ENCODE measurements around the gene PLET1. TPM values are rescaled to one million over a fixed set of nuclear protein-coding genes. Genes with fewer than 3 reads are reported as not detected.
A peak's percentile ranks its signal among the peaks of the same experiment; 100 is the strongest.

Gene PLET1
- total and polyA plus RNA-seq, 12 donors = not detected

DNA sequence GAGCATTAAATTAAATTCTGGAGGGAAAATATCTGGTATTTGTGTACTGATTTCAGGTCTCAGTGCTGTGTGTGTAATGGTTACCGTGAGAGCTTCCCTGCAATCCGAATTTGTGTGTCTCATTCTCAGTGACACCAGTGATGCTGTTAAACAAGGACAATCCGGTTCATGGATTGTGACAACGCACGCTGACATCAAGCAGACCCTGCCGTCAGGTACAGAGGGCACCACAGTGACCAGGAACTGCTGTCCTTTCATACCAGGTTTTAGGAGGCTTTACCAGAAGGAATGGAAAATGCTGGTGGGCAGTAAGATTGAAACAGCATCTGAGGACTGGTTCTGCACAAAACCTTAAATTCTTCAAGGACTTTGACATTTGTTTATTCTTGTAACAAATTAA is 30.5 kb upstream of the PLET1 start:
- intact Hi-C loops (cut with DNase I) = loop anchor here in 6 of 10 donors (2.0 to 10.0 kb wide), 9 partner anchors 162 to 996 kb away; no protein-coding TSS in a partner anchor
- Histone ChIP-seq H3K27ac (peak overlapping the region; percentile 7 to 88 (median 78)), H3K36me3 (peaks cover 0 to 7% (median 0%) of the 10 kb centered on the region in 9 donors), H3K4me1 (peaks cover 0 to 48% (median 19%) of the 10 kb centered on the region in 9 donors), H3K4me3 (peak overlapping the region in 9 of 10 donors; percentile 6 to 73 (median 62)), H3K27me3 (no peaks in the 10 kb centered on the region), H3K9me3 (no peaks in the 10 kb centered on the region)
- DNase-seq (no peak), ATAC-seq (peak in 4 of 8 donors; percentile 14 to 30 (median 27))
- TF ChIP-seq, protein P1, sequence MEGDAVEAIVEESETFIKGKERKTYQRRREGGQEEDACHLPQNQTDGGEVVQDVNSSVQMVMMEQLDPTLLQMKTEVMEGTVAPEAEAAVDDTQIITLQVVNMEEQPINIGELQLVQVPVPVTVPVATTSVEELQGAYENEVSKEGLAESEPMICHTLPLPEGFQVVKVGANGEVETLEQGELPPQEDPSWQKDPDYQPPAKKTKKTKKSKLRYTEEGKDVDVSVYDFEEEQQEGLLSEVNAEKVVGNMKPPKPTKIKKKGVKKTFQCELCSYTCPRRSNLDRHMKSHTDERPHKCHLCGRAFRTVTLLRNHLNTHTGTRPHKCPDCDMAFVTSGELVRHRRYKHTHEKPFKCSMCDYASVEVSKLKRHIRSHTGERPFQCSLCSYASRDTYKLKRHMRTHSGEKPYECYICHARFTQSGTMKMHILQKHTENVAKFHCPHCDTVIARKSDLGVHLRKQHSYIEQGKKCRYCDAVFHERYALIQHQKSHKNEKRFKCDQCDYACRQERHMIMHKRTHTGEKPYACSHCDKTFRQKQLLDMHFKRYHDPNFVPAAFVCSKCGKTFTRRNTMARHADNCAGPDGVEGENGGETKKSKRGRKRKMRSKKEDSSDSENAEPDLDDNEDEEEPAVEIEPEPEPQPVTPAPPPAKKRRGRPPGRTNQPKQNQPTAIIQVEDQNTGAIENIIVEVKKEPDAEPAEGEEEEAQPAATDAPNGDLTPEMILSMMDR (IDR thresholded peaks at IDR 0.05) = no peak
- WGBS, 2 donors = 74 to 87% methylated on average over 6 of the region's 6 CpGs

DNA sequence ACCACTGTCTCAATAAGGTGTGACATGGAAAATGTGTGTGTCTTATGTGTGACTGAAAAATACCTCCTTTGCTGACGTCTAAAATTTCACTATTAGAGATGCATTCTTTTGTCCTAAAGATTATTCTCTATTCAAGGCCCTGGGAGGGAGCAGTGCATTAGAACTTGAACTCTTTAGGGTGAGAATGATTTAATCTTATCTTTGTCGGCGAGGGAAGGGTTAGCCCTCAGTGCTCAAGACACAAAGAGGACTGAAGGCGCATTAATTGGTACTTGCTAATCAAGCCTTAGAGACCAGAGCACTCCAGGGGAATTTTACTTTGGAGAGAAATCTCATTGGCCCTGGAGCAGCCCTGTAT is 29.8 kb upstream of the PLET1 start:
- peak overlapping the region; percentile 36 to 73 (median 62) for H3K4me3 ChIP-seq
- H3K27ac ChIP-seq = peak overlapping the region in 9 of 10 donors; percentile 42 to 88 (median 78)
- TF ChIP-seq, protein P1 (IDR thresholded peaks at IDR 0.05) = no peak
- intact Hi-C loops (cut with DNase I) = loop anchor here in 6 of 10 donors (1.0 to 10.0 kb wide), 10 partner anchors 162 to 997 kb away; no protein-coding TSS in a partner anchor
- no peaks in the 10 kb centered on the region for H3K27me3 ChIP-seq
- ATAC-seq = peak in 2 of 8 donors; percentile 10 to 13
- peaks cover 0 to 50% (median 19%) of the 10 kb centered on the region in 9 donors for H3K4me1 ChIP-seq
- H3K9me3 ChIP-seq = no peaks in the 10 kb centered on the region
- no peak for DNase-seq
- peaks cover 0 to under 1% (median 0%) of the 10 kb centered on the region in 9 donors for H3K36me3 ChIP-seq
- WGBS, 2 donors = 13 to 21% methylated on average over 4 of the region's 4 CpGs

DNA sequence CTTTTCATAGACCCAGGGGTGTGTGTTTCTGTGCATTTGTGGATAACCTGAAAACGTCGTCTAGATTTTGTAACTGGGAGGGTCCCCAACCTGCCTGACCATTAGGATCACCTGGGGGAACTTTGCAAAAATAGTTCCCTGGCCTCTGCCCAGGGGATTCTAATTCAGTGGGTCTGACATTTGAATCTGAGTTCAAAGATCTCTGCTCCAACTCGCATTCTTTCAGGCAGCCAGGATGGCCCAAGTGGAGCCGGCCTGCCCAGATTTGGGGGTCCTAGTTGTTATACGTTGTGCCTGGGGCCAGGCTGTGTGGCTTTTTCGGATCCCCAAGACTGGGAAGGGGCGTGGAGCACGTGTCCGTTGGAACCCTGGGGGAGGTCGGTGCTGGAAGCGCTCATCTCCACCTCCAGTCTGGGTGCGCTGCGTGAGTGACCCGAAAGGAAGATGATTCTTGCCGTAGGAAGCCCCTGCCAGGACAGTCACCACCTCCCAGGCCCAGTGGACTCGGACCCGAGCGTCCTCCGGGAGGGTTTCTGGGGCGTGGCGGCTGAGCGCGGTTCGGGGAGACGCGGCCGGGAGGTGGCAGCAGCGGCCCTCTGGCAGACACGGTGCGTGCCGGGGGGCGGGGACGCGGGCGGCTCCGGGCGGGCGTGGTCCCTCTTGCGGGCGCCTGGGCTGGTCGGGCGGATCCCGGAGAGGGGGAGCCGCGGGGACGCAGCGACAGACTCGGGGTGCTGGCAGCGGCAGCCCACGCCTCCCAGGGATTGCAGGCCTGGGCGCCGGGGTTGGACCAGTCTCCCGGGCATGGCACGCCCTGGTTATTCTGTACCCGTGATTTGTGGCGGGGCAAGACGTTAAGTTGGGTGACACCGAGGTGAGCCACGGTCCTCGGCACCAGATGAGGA is 29.2 kb upstream of the PLET1 start:
- WGBS, 2 donors = 3% methylated on average over 58 to 60 of the region's 60 CpGs
- DNase-seq (peak; percentile 78 to 88), ATAC-seq (peak; percentile 84 to 96 (median 91))
- Histone ChIP-seq H3K4me3 (peak overlapping the region; percentile 36 to 73 (median 62)), H3K27me3 (no peaks in the 10 kb centered on the region), H3K36me3 (no peaks in the 10 kb centered on the region), H3K27ac (peak overlapping the region in 9 of 10 donors; percentile 42 to 88 (median 78)), H3K9me3 (no peaks in the 10 kb centered on the region), H3K4me1 (peaks cover 0 to 44% (median 19%) of the 10 kb centered on the region in 9 donors)
- intact Hi-C loops (cut with DNase I) = loop anchor here (1.0 to 10.0 kb wide), 13 partner anchors 163 to 1005 kb away; no protein-coding TSS in a partner anchor
- TF ChIP-seq, protein P1 (IDR thresholded peaks at IDR 0.05) = peak; percentile 66 to 95 (median 90)

DNA sequence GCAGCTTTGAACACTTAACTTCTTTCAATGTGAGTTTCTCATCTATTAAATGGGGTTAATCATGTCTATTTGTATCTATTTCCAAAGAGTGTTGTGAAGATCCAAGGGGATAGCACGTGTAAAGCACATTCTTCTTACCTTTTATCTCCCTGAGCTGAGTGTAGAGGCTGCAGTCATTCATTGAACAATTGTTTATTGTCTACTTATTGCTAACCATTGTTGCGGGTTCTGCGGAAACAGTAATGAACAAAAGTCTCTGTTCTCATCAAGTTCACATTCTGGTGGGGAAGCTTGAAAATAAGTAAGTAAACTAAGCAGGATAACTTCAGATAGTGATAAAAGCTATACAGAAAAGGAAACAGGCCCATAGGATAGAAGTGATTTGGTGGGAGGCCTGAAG is 27.4 kb upstream of the PLET1 start:
- 90 to 91% methylated on average over 3 of the region's 3 CpGs for WGBS, 2 donors
- no peaks in the 10 kb centered on the region for H3K27me3 ChIP-seq
- intact Hi-C loops (cut with DNase I) = loop anchor here in 7 of 10 donors (2.0 to 10.0 kb wide), 6 partner anchors 267 to 1007 kb away; no protein-coding TSS in a partner anchor
- ATAC-seq (no peak), DNase-seq (no peak)
- no peak overlapping the region for H3K27ac ChIP-seq
- H3K9me3 ChIP-seq = no peaks in the 10 kb centered on the region
- H3K4me1 ChIP-seq = peaks cover 0 to 27% (median 10%) of the 10 kb centered on the region in 9 donors
- H3K4me3 ChIP-seq = no peak overlapping the region
- TF ChIP-seq, protein P1 (IDR thresholded peaks at IDR 0.05) = no peak
- no peaks in the 10 kb centered on the region for H3K36me3 ChIP-seq

All from heart right ventricle (tissue), 16 donors.